ENCODE measurements around the gene MCEMP1.

Gene MCEMP1

GRCh38 chr19:7658219-7658686 lies 18.6 kb upstream of the MCEMP1 start:
- Histone ChIP-seq H3K36me3 (ENCODE audit: insufficient read depth, low read length) (no peaks in the 10 kb centered on the region), H3K27me3 (ENCODE audit: insufficient read depth, low read length) (peaks cover 8% of the 10 kb centered on the region), H3K9ac (ENCODE audit: low read depth, low read length) (no peak overlapping the region), H3K9me3 (ENCODE audit: insufficient read depth, low read depth, low read length) (no peaks in the 10 kb centered on the region), H3K4me3 (ENCODE audit: low read length) (no peak overlapping the region), H3K4me1 (ENCODE audit: insufficient read depth, low read length) (no peaks in the 10 kb centered on the region), H3K27ac (ENCODE audit: low read depth, low read length) (no peak overlapping the region)
- 69% methylated on average over 9 of the region's 9 CpGs for WGBS

- Histone ChIP-seq H3K9ac (ENCODE audit: low read depth, low read length) (no peak overlapping the region), H3K27ac (ENCODE audit: low read depth, low read length) (no peak overlapping the region), H3K36me3 (ENCODE audit: insufficient read depth, low read length) (no peaks in the 10 kb centered on the region), H3K27me3 (ENCODE audit: insufficient read depth, low read length) (no peaks in the 10 kb centered on the region), H3K9me3 (ENCODE audit: insufficient read depth, low read depth, low read length) (no peaks in the 10 kb centered on the region), H3K4me3 (ENCODE audit: low read length) (no peak overlapping the region), H3K4me1 (ENCODE audit: insufficient read depth, low read length) (no peaks in the 10 kb centered on the region)
- WGBS: 75% methylated on average over 8 of the region's 8 CpGs
These were observed 14.9 kb upstream of the MCEMP1 start for GRCh38 chr19:7661744-7662538.

- H3K9me3 ChIP-seq (ENCODE audit: insufficient read depth, low read depth, low read length): no peaks in the 10 kb centered on the region
- no peak overlapping the region for H3K27ac ChIP-seq (ENCODE audit: low read depth, low read length)
- 87% methylated on average over 13 of the region's 14 CpGs for WGBS
- H3K36me3 ChIP-seq (ENCODE audit: insufficient read depth, low read length): no peaks in the 10 kb centered on the region
- H3K27me3 ChIP-seq (ENCODE audit: insufficient read depth, low read length): no peaks in the 10 kb centered on the region
- no peak overlapping the region for H3K9ac ChIP-seq (ENCODE audit: low read depth, low read length)
- no peak overlapping the region for H3K4me3 ChIP-seq (ENCODE audit: low read length)
- H3K4me1 ChIP-seq (ENCODE audit: insufficient read depth, low read length): no peaks in the 10 kb centered on the region
These were observed 14.2 kb upstream of the MCEMP1 start for GRCh38 chr19:7662657-7663056.

- Histone ChIP-seq H3K27ac (ENCODE audit: low read depth, low read length) (no peak overlapping the region), H3K9ac (ENCODE audit: low read depth, low read length) (no peak overlapping the region), H3K4me3 (ENCODE audit: low read length) (no peak overlapping the region), H3K4me1 (ENCODE audit: insufficient read depth, low read length) (no peaks in the 10 kb centered on the region), H3K9me3 (ENCODE audit: insufficient read depth, low read depth, low read length) (no peaks in the 10 kb centered on the region), H3K27me3 (ENCODE audit: insufficient read depth, low read length) (peaks cover 7% of the 10 kb centered on the region), H3K36me3 (ENCODE audit: insufficient read depth, low read length) (no peaks in the 10 kb centered on the region)
- WGBS: 90% methylated on average over 7 of the region's 7 CpGs
These were observed 13.2 kb upstream of the MCEMP1 start for GRCh38 chr19:7663706-7664105.

GRCh38 chr19:7665076-7665475 lies 11.8 kb upstream of the MCEMP1 start:
- no peaks in the 10 kb centered on the region for H3K36me3 ChIP-seq (ENCODE audit: insufficient read depth, low read length)
- H3K27ac ChIP-seq (ENCODE audit: low read depth, low read length): no peak overlapping the region
- H3K9ac ChIP-seq (ENCODE audit: low read depth, low read length): no peak overlapping the region
- H3K4me1 ChIP-seq (ENCODE audit: insufficient read depth, low read length): no peaks in the 10 kb centered on the region
- no peak overlapping the region for H3K4me3 ChIP-seq (ENCODE audit: low read length)
- H3K27me3 ChIP-seq (ENCODE audit: insufficient read depth, low read length): peaks cover 19% of the 10 kb centered on the region
- no peaks in the 10 kb centered on the region for H3K9me3 ChIP-seq (ENCODE audit: insufficient read depth, low read depth, low read length)
- 75% methylated on average over 4 of the region's 4 CpGs for WGBS

- Histone ChIP-seq H3K9me3 (ENCODE audit: insufficient read depth, low read depth, low read length) (no peaks in the 10 kb centered on the region), H3K27ac (ENCODE audit: low read depth, low read length) (no peak within 1 kb of the TSS), H3K36me3 (ENCODE audit: insufficient read depth, low read length) (no peaks in the 10 kb centered on the region), H3K4me1 (ENCODE audit: insufficient read depth, low read length) (no peaks in the 10 kb centered on the region), H3K4me3 (ENCODE audit: low read length) (peak within 1 kb of the TSS; percentile 86), H3K9ac (ENCODE audit: low read depth, low read length) (no peak within 1 kb of the TSS), H3K27me3 (ENCODE audit: insufficient read depth, low read length) (peaks cover 44% of the 10 kb centered on the region)
- 73% methylated on average over 9 of the region's 9 CpGs for WGBS
These were observed 8.0 kb upstream of the MCEMP1 start, which contains the start of gene RETN for GRCh38 chr19:7668842-7669241. Gene RETN, plus strand, starts transcription at chr19:7669049. Its CDS starts 278 bp downstream, at chr19:7669327.

GRCh38 chr19:7669641-7670040 lies 7.2 kb upstream of the MCEMP1 start:
- peak overlapping the region; percentile 86 for H3K4me3 ChIP-seq (ENCODE audit: low read length)

GRCh38 chr19:7670150-7670783 lies 6.6 kb upstream of the MCEMP1 start:
- H3K4me3 ChIP-seq (ENCODE audit: low read length): peak overlapping the region; percentile 86
- peaks cover 44% of the 10 kb centered on the region for H3K27me3 ChIP-seq (ENCODE audit: insufficient read depth, low read length)
- H3K27ac ChIP-seq (ENCODE audit: low read depth, low read length): no peak overlapping the region
- H3K4me1 ChIP-seq (ENCODE audit: insufficient read depth, low read length): no peaks in the 10 kb centered on the region
- peak overlapping the region; percentile 52; the same call in 1 of the 2 replicates for H3K9ac ChIP-seq (ENCODE audit: low read depth, low read length)
- H3K9me3 ChIP-seq (ENCODE audit: insufficient read depth, low read depth, low read length): no peaks in the 10 kb centered on the region
- WGBS: 5% methylated on average over 43 of the region's 43 CpGs
- no peaks in the 10 kb centered on the region for H3K36me3 ChIP-seq (ENCODE audit: insufficient read depth, low read length)

More at GRCh38 chr19:7669641-7670040, 7.2 kb upstream of the MCEMP1 start:
- no peak overlapping the region for H3K27ac ChIP-seq (ENCODE audit: low read depth, low read length)
- peaks cover 44% of the 10 kb centered on the region for H3K27me3 ChIP-seq (ENCODE audit: insufficient read depth, low read length)
- WGBS: 31% methylated on average over 9 of the region's 9 CpGs
- H3K9ac ChIP-seq (ENCODE audit: low read depth, low read length): no peak overlapping the region
- H3K4me1 ChIP-seq (ENCODE audit: insufficient read depth, low read length): no peaks in the 10 kb centered on the region
- no peaks in the 10 kb centered on the region for H3K36me3 ChIP-seq (ENCODE audit: insufficient read depth, low read length)
- no peaks in the 10 kb centered on the region for H3K9me3 ChIP-seq (ENCODE audit: insufficient read depth, low read depth, low read length)

GRCh38 chr19:7670790-7671189 lies 6.1 kb upstream of the MCEMP1 start:
- Histone ChIP-seq H3K9me3 (ENCODE audit: insufficient read depth, low read depth, low read length) (no peaks in the 10 kb centered on the region), H3K4me3 (ENCODE audit: low read length) (peak overlapping the region; percentile 86)
- WGBS: 34% methylated on average over 8 of the region's 9 CpGs

GRCh38 chr19:7672522-7672921 lies 4.4 kb upstream of the MCEMP1 start:
- no peaks in the 10 kb centered on the region for H3K4me1 ChIP-seq (ENCODE audit: insufficient read depth, low read length)
- peaks cover 53% of the 10 kb centered on the region for H3K27me3 ChIP-seq (ENCODE audit: insufficient read depth, low read length)
- 41% methylated on average over 9 of the region's 9 CpGs for whole genome bisulfite sequencing
- no peak overlapping the region for H3K27ac ChIP-seq (ENCODE audit: low read depth, low read length)
- H3K36me3 ChIP-seq (ENCODE audit: insufficient read depth, low read length): no peaks in the 10 kb centered on the region
- H3K4me3 ChIP-seq (ENCODE audit: low read length): no peak overlapping the region
- no peak overlapping the region for H3K9ac ChIP-seq (ENCODE audit: low read depth, low read length)
- no peaks in the 10 kb centered on the region for H3K9me3 ChIP-seq (ENCODE audit: insufficient read depth, low read depth, low read length)

More at GRCh38 chr19:7670790-7671189, 6.1 kb upstream of the MCEMP1 start:
- Histone ChIP-seq H3K36me3 (ENCODE audit: insufficient read depth, low read length) (no peaks in the 10 kb centered on the region), H3K27me3 (ENCODE audit: insufficient read depth, low read length) (peaks cover 44% of the 10 kb centered on the region), H3K4me1 (ENCODE audit: insufficient read depth, low read length) (no peaks in the 10 kb centered on the region), H3K9ac (ENCODE audit: low read depth, low read length) (no peak overlapping the region), H3K27ac (ENCODE audit: low read depth, low read length) (no peak overlapping the region)
